K562 (cell line): ENCODE results near the gene SPTLC3. TPM values are rescaled to one million over a fixed set of nuclear protein-coding genes. Genes with fewer than 3 reads are reported as not detected.

ENCODE experiments used
- ATAC-seq: fragments of 200-7000 bp; cut with Tn5 transposase; 3 replicates; pipeline ENCODE4 v1.9.1; 2020; ENCODE audit warnings: moderate library complexity
- BruUV-seq: library from RNA; stranded (reverse); fragments of 400-500 nt; replicated peaks from 2 replicates; lab custom pipeline; 2021; lab: Mats Ljungman, UMichigan
- CTCF ChIA-PET: fragments of 300-600 bp; formaldehyde crosslinking; extraction: SDS; loops from one replicate; lab custom pipeline; 2021; ENCODE audit warnings: low intra/inter-chr PET ratio; lab: Yijun Ruan, JAX
- POLR2A ChIA-PET: fragments of 300-600, 350-650 bp; sonication (Branson Sonifier 250); formaldehyde crosslinking; extraction: SDS; loops from one replicate; lab custom pipeline; 2021; ENCODE audit warnings: antibody characterized with exemption, inconsistent platforms; lab: Yijun Ruan, JAX
- DNase-seq, 4 experiments: peaks; one replicate each; pipeline versions ENCODE4 v3.0.0 to v3.0.0-alpha.2; 2011 to 2018; ENCODE audit warnings: low spot score in 3 of 4, mixed read lengths in 3 of 4; ENCODE audit errors: extremely low read depth in 1 of 4
- FAIRE-seq: peaks from 2 replicates; lab custom pipeline; 2011; peaks lifted over from hg19 to GRCh38; lab: Jason Lieb, UNC
- H2AFZ ChIP-seq: 2 replicates; pipeline ENCODE4 v1.6.0; 2011; ENCODE audit warnings: low read depth, low read length, control low read depth, inconsistent platforms
- H3K27ac ChIP-seq: fragments of 200-600 bp; 3 replicates; pipeline ENCODE4 v1.8.0; 2011; ENCODE audit warnings: low read depth, mild to moderate bottlenecking, control low read depth, inconsistent platforms, low read length, moderate library complexity, mixed read lengths; ENCODE audit errors: extremely low read depth
- H3K27me3 ChIP-seq, 2 experiments: fragments of 300-600 bp in 1 of 2; 2 replicates in 1 of 2; 3 replicates in 1 of 2; pipeline versions ENCODE4 v1.6.0 to v1.8.0; 2011; ENCODE audit warnings: inconsistent platforms in 2 of 2, low read length in 2 of 2, mild to moderate bottlenecking in 1 of 2, mixed read lengths in 1 of 2, moderate library complexity in 1 of 2; ENCODE audit not compliant: control insufficient read depth in 2 of 2, insufficient read depth in 2 of 2
- H3K36me3 ChIP-seq: fragments of 300-600 bp; 3 replicates; pipeline ENCODE4 v1.8.0; 2011; ENCODE audit warnings: mild to moderate bottlenecking, low read length, inconsistent platforms; ENCODE audit not compliant: control insufficient read depth, insufficient read depth
- H3K4me1 ChIP-seq, 2 experiments: fragments of 200-600 bp in 1 of 2; replicated peaks in 1 of 2; 2 replicates in 1 of 2; 3 replicates in 1 of 2; pipeline versions ENCODE4 v1.5.1 to v1.8.0; 2011; ENCODE audit warnings: inconsistent platforms in 2 of 2, low read length in 2 of 2, mild to moderate bottlenecking in 1 of 2, mixed read lengths in 1 of 2, moderate library complexity in 1 of 2; ENCODE audit not compliant: control insufficient read depth in 2 of 2, insufficient read depth in 2 of 2
- H3K4me2 ChIP-seq: 2 replicates; pipeline ENCODE4 v1.6.1; 2011; ENCODE audit warnings: low read length, control low read depth, inconsistent platforms, mixed read lengths; ENCODE audit not compliant: insufficient read depth
- H3K4me3 ChIP-seq: fragments of 200-600 bp; sonication (generic), shearing (Covaris generic); 2 replicates; pipeline ENCODE4 v1.5.1; 2016; ENCODE audit warnings: control low read depth, inconsistent platforms
- H3K79me2 ChIP-seq: fragments of 200-600 bp; 3 replicates; pipeline ENCODE4 v1.8.0; 2011; ENCODE audit warnings: low read length, inconsistent platforms; ENCODE audit not compliant: control insufficient read depth, insufficient read depth
- H3K9ac ChIP-seq, 2 experiments: 2 replicates each; pipeline versions ENCODE4 v1.6.0 to v1.6.1; 2011; ENCODE audit warnings: low read depth in 2 of 2, low read length in 2 of 2, control low read depth in 1 of 2, inconsistent platforms in 1 of 2, mild to moderate bottlenecking in 1 of 2, mixed read lengths in 1 of 2; ENCODE audit not compliant: insufficient read depth in 1 of 2
- H3K9me1 ChIP-seq: one replicate; pipeline ENCODE4 v1.6.0; 2011; ENCODE audit warnings: inconsistent platforms, mild to moderate bottlenecking, low read length, moderate library complexity; ENCODE audit not compliant: control insufficient read depth, insufficient read depth
- H3K9me3 ChIP-seq: replicated peaks from 2 replicates; pipeline ENCODE4 v1.5.1; 2011; ENCODE audit warnings: low read depth, low read length, inconsistent platforms; ENCODE audit not compliant: control insufficient read depth, insufficient read depth
- H4K20me1 ChIP-seq: replicated peaks from 2 replicates; pipeline ENCODE4 v1.6.1; 2011; ENCODE audit warnings: low read length, inconsistent platforms, mixed read lengths; ENCODE audit not compliant: control insufficient read depth, insufficient read depth
- GABPB2 ChIP-seq: fragments of 250-450 bp; sonication (Bioruptor Pico); conservative IDR thresholded peaks from 2 replicates; pipeline ENCODE4 v1.5.1; 2021; ENCODE audit warnings: mild to moderate bottlenecking
- GATAD2B ChIP-seq: fragments of 450-650 bp; IDR thresholded peaks from 2 replicates; pipeline ENCODE4 v1.6.1; 2017; ENCODE audit warnings: mild to moderate bottlenecking, borderline replicate concordance
- JUN ChIP-seq, 2 experiments: sonication (generic) in 1 of 2; formaldehyde crosslinking in 1 of 2; IDR thresholded peaks; 2 replicates each; pipeline versions ENCODE4 v1.6.1 to v1.8.0; 2012 to 2022; ENCODE audit warnings: borderline replicate concordance in 2 of 2, mild to moderate bottlenecking in 2 of 2, improper control_type of control experiment in 1 of 2, low read depth in 1 of 2, low read length in 1 of 2, missing genetic modification reagents in 1 of 2
- KDM2B ChIP-seq: fragments of 250-450 bp; sonication (Bioruptor Pico); IDR thresholded peaks from 2 replicates; pipeline ENCODE4 v1.8.0; 2021; ENCODE audit warnings: mild to moderate bottlenecking, moderate library complexity
- MEF2A ChIP-seq: IDR thresholded peaks from 2 replicates; pipeline ENCODE4 v1.6.1; 2011; ENCODE audit warnings: low read depth, mild to moderate bottlenecking, low read length, moderate library complexity; ENCODE audit not compliant: control insufficient read depth
- MLX ChIP-seq, 2 experiments: fragments of 450-650 bp in 1 of 2; sonication (generic) in 1 of 2; formaldehyde crosslinking; conservative IDR thresholded peaks; 2 replicates each; pipeline versions ENCODE4 v1.4.0 to v1.8.1; 2020 to 2022; ENCODE audit warnings: mild to moderate bottlenecking in 1 of 2, missing genetic modification reagents in 1 of 2
- MXD1 ChIP-seq: fragments of 250-450 bp; sonication (Bioruptor Pico); IDR thresholded peaks from 2 replicates; pipeline ENCODE4 v1.8.0; 2021; ENCODE audit warnings: borderline replicate concordance, mild to moderate bottlenecking, moderate library complexity; ENCODE audit not compliant: poor library complexity, severe bottlenecking
- MXI1 ChIP-seq: IDR thresholded peaks from 2 replicates; pipeline ENCODE4 v1.6.1; 2011; ENCODE audit warnings: low read depth, mild to moderate bottlenecking, improper control_type of control experiment, low read length
- RAD51 ChIP-seq: fragments of 450-650 bp; IDR thresholded peaks from 2 replicates; pipeline ENCODE4 v1.7.1; 2016; ENCODE audit warnings: low read depth, mild to moderate bottlenecking, borderline replicate concordance
- SAFB ChIP-seq: fragments of 200-400 bp; formaldehyde crosslinking; IDR thresholded peaks from 2 replicates; pipeline ENCODE4 v1.6.1; 2017; ENCODE audit warnings: low read depth, low read length, borderline replicate concordance
- TBP ChIP-seq: optimal IDR thresholded peaks from 2 replicates; pipeline ENCODE3; 2011; ENCODE audit warnings: low read depth, low read length, improper control_type of control experiment
- ZFP1 ChIP-seq: fragments of 450-650 bp; formaldehyde crosslinking; IDR thresholded peaks from 2 replicates; pipeline ENCODE4 v1.4.0; 2020; ENCODE audit warnings: mild to moderate bottlenecking, mixed read lengths
- ZNF23 ChIP-seq: fragments of 250-450 bp; sonication (Bioruptor Pico); IDR thresholded peaks from 2 replicates; pipeline ENCODE4 v1.4.0; 2020; ENCODE audit warnings: mild to moderate bottlenecking
- ZNF274 ChIP-seq: IDR thresholded peaks from 2 replicates; pipeline ENCODE4 v1.6.1; 2011; ENCODE audit warnings: low read depth, mild to moderate bottlenecking, low read length, moderate library complexity, borderline replicate concordance
- ZNF277 ChIP-seq: fragments of 250-450 bp; sonication (Bioruptor Pico); IDR thresholded peaks from 2 replicates; pipeline ENCODE4 v1.8.0; 2022; ENCODE audit warnings: inconsistent platforms, mild to moderate bottlenecking, moderate library complexity, borderline replicate concordance
- ZNF76 ChIP-seq: fragments of 250-450 bp; sonication (Bioruptor Pico); IDR thresholded peaks from 2 replicates; pipeline ENCODE4 v1.4.0; 2020; ENCODE audit warnings: mild to moderate bottlenecking, moderate library complexity, borderline replicate concordance
- WGBS: fragments of 100-300 bp; shearing (Covaris generic); methylation state at CpG from one replicate; pipeline ENCODE4 v1.1.6; 2016; ENCODE audit warnings: low coverage, mixed read lengths; ENCODE audit not compliant: insufficient coverage; ENCODE audit errors: missing lambda C conversion rate; 5-methylcytosine and 5-hydroxymethylcytosine counted together
- in situ Hi-C: fragments of 300-500 bp; cut with MboI; formaldehyde crosslinking; loops from 4 replicates; pipeline ENCODE4 v1.15.0; 2018; ENCODE audit warnings: inconsistent platforms, mixed read lengths
- intact Hi-C: fragments of 100-400 bp; cut with micrococcal nuclease; formaldehyde crosslinking; loops from 2 replicates; pipeline ENCODE4 v1.14.2; 2022
- polyA plus RNA-seq, 8 experiments: library from polyadenylated mRNA; depleted of rRNA in 4 of 8; stranded (reverse) in 5 of 8; unstranded in 3 of 8; fragments of >200 nt; fragmentation: Nextera tagmentation in 2 of 8; fragmentation: Illumina TruSeq in 1 of 8; extraction: Ambion mirVana in 2 of 8; extraction: Trizol in 1 of 8; gene quantifications; 2 replicates each; pipeline versions ENCODE4 v1.2.1 to v1.2.3, GENCODE V29; 2011 to 2014; ENCODE audit warnings: inconsistent platforms in 1 of 8, missing spikeins in 1 of 8
- total RNA-seq, 7 experiments: library from RNA; depleted of rRNA in 6 of 7; stranded (reverse); fragments of >200 nt in 6 of 7; fragmentation: Illumina TruSeq in 2 of 7; extraction: Trizol in 2 of 7; gene quantifications; 2 replicates each; pipeline versions ENCODE4 v1.2.1 to v1.2.3, GENCODE V29; 2011 to 2021; ENCODE audit warnings: low replicate concordance in 1 of 7

Gene SPTLC3
- total and polyA plus RNA-seq, 9 of the 15 experiments (the other 6 are each of a cell fraction or from before 2014, with no cell fraction given), result not detected

- Histone ChIP-seq H2AFZ (no peak overlapping the region), H3K9me1 (no peaks in the 10 kb centered on the region), H3K27ac (no peak overlapping the region), H3K4me1 (no peaks in the 10 kb centered on the region), H3K79me2 (no peaks in the 10 kb centered on the region), H3K4me2 (no peak overlapping the region), H3K4me3 (no peak overlapping the region), H3K36me3 (no peaks in the 10 kb centered on the region), H3K9me3 (no peaks in the 10 kb centered on the region), H3K9ac (no peak overlapping the region), H4K20me1 (no peaks in the 10 kb centered on the region), H3K27me3 (no peaks in the 10 kb centered on the region)
- CTCF ChIA-PET, result no interaction called here
- no peak for DNase-seq
- no TSS peak for BruUV-seq
- 0% methylated on average over 7 of the region's 7 CpGs for WGBS
- intact Hi-C loops (no loop called here), in situ Hi-C loops (no loop called here)
- no peak for ATAC-seq
- POLR2A ChIA-PET, result no interaction called here
- no peak for TF ChIP-seq TBP
- no peak for TF ChIP-seq GATAD2B
- no peak for TF ChIP-seq SAFB
- no peak for TF ChIP-seq GABPB2 (CRISPR knock-in tag)
- TF ChIP-seq MXD1 (CRISPR knock-in tag), result no peak
- TF ChIP-seq ZNF277, result no peak
- TF ChIP-seq JUN (IDR thresholded peaks at IDR 0.05; ENCODE audit: borderline replicate concordance, low read depth, low read length), result no peak
- no peak for TF ChIP-seq JUN (CRISPR knock-in tag; IDR thresholded peaks at IDR 0.05; ENCODE audit: borderline replicate concordance)
- no peak for TF ChIP-seq MLX (CRISPR knock-in tag; conservative IDR thresholded peaks at IDR 0.05)
- no peak for TF ChIP-seq ZNF274
- TF ChIP-seq ZFP1 (CRISPR knock-in tag), result no peak
- TF ChIP-seq ZNF76 (CRISPR knock-in tag), result no peak
- TF ChIP-seq MEF2A, result no peak
- no peak for TF ChIP-seq KDM2B (CRISPR knock-in tag)
- no peak for TF ChIP-seq RAD51
- no peak for TF ChIP-seq ZNF23
- TF ChIP-seq MXI1, result no peak
- FAIRE-seq, result no peak
Observed at GRCh38 chr20:13059398-13060136, 50.8 kb downstream of the SPTLC3 start.
